Stimulated activated CD4-positive, alpha-beta T cell treated with anti-CD3 and anti-CD28 coated beads, Interleukin-1b, Interleukin-23, amount 100 ng/mL, for 24 hours (primary cell): ENCODE measurements around the gene EFTUD2.
"Not testable (repeated sequence)": the region's sequence is repeated elsewhere in the genome, so short reads cannot be mapped to it uniquely, and the experiment has no call there.

Experiments used
- DNase-seq, 4 experiments: peaks; one replicate each; pipeline ENCODE4 v3.0.0-alpha.2; 2020; ENCODE audit warnings: low read depth in 4 of 4, low spot score in 1 of 4

The EFTUD2 gene

GRCh38 chr17:44899074-44899782 lies at the start of gene EFTUD2:
Gene EFTUD2 (minus strand): TSS chr17:44899445. CDS start chr17:44894521, 4,924 bp downstream.
- peak; percentile 81 to 89 (median 88) for DNase-seq

GRCh38 chr17:44948315-44948795 lies 49.1 kb upstream of the EFTUD2 start:
- no peak for DNase-seq

GRCh38 chr17:44947461-44948314 lies 48.4 kb upstream of the EFTUD2 start, which contains the start of gene KIF18B:
Gene KIF18B (minus strand): TSS chr17:44947773. CDS start chr17:44936344, 11,429 bp downstream.
- DNase-seq: peak; percentile 63 to 95 (median 72)

GRCh38 chr17:44945652-44946051 lies 46.4 kb upstream of the EFTUD2 start:
- DNase-seq: not testable (repeated sequence)

- DNase-seq: no peak
Observed at GRCh38 chr17:44942456-44942855, 43.2 kb upstream of the EFTUD2 start.

- DNase-seq: no peak
Observed at GRCh38 chr17:44941712-44942331, 42.6 kb upstream of the EFTUD2 start.

GRCh38 chr17:44940768-44941167 lies 41.5 kb upstream of the EFTUD2 start:
- DNase-seq: no peak

GRCh38 chr17:44940317-44940716 lies 41.1 kb upstream of the EFTUD2 start:
- no peak for DNase-seq

- DNase-seq: no peak
Observed at GRCh38 chr17:44935116-44935515, 35.9 kb upstream of the EFTUD2 start.

- no peak for DNase-seq
Observed at GRCh38 chr17:44934745-44935105, 35.5 kb upstream of the EFTUD2 start.

- no peak for DNase-seq
Observed at GRCh38 chr17:44933824-44934744, 34.8 kb upstream of the EFTUD2 start.

GRCh38 chr17:44932787-44933097 lies 33.5 kb upstream of the EFTUD2 start:
- DNase-seq: no peak

- no peak for DNase-seq
Observed at GRCh38 chr17:44932096-44932786, 33.0 kb upstream of the EFTUD2 start.

- no peak for DNase-seq
Observed at GRCh38 chr17:44931376-44931775, 32.1 kb upstream of the EFTUD2 start.

- no peak for DNase-seq
Observed at GRCh38 chr17:44930667-44931066, 31.4 kb upstream of the EFTUD2 start.

- no peak for DNase-seq
Observed at GRCh38 chr17:44928950-44929720, 29.9 kb upstream of the EFTUD2 start.

GRCh38 chr17:44928136-44928535 lies 28.9 kb upstream of the EFTUD2 start:
- no peak for DNase-seq

- DNase-seq: no peak
Observed at GRCh38 chr17:44927696-44928095, 28.5 kb upstream of the EFTUD2 start.

- no peak for DNase-seq
Observed at GRCh38 chr17:44926821-44927525, 27.7 kb upstream of the EFTUD2 start.
